GM12874 (cell line): ENCODE measurements around the gene NRG3.

Experiments used
- TF ChIP-seq, protein P1 (sequence below): IDR thresholded peaks from 2 replicates; pipeline ENCODE4 v1.5.1; 2011; ENCODE audit warnings: low read depth, mild to moderate bottlenecking, control low read depth, low read length, moderate library complexity; ENCODE audit not compliant: insufficient read depth

The NRG3 gene

DNA sequence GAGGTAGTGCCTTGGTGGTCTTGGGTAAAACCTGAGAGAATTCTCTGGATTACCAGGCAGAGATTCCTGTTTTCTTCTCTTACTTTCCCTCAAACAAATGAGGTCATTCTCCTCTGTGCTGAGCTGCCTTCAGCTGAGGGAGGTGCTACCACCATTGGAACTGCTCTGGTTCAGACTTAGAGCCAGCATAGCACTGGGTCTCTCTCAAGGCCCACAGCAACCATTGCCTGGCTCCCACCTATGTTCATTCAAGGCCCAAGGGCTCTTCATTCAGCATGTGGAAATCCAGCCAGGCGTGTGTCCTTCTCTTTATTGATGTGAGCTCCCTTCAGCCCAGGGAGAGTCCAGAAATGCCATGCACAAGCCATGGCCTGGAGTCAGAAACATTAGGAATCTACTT is 261.1 kb downstream of the NRG3 start:
- TF ChIP-seq, protein P1, sequence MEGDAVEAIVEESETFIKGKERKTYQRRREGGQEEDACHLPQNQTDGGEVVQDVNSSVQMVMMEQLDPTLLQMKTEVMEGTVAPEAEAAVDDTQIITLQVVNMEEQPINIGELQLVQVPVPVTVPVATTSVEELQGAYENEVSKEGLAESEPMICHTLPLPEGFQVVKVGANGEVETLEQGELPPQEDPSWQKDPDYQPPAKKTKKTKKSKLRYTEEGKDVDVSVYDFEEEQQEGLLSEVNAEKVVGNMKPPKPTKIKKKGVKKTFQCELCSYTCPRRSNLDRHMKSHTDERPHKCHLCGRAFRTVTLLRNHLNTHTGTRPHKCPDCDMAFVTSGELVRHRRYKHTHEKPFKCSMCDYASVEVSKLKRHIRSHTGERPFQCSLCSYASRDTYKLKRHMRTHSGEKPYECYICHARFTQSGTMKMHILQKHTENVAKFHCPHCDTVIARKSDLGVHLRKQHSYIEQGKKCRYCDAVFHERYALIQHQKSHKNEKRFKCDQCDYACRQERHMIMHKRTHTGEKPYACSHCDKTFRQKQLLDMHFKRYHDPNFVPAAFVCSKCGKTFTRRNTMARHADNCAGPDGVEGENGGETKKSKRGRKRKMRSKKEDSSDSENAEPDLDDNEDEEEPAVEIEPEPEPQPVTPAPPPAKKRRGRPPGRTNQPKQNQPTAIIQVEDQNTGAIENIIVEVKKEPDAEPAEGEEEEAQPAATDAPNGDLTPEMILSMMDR = no peak

DNA sequence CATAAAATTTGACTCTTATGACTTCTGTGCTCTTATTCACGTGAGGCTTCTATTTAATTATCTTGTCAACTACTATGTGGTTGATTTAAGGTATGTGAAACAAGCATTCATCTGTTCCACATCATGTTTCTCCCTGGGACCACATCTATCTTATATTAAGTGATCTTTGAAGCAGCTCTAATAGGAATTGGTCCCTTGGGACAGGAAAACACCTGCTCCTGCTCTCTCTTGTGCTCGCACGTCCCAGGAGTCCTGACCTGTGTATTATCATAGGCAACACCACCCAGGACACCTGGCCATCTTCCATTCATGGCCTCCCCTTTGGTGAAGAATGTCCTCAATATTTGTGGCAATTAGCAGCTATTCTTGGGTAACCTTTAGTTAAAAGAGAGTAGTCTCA is 269.2 kb downstream of the NRG3 start:
- TF ChIP-seq, protein P1 = no peak

DNA sequence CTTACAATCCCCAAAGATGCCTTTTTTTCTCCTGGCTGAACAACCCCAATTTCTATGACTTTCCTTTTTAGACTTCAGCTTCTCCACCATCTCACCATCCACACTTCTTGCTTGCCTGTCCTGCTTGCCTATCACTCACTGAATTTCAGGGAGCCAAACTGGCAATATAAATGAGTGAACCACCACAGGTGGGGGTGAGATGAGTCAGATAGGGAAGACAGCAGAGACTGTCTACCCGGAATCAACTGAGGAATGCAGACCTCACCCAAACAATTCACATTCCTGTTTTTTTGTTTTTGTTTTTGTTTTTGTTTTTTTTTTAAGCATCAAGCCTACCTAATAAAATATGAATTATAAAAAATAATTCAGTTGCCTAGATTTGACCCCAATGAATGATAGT is 273.8 kb downstream of the NRG3 start:
- TF ChIP-seq, protein P1 = no peak

DNA sequence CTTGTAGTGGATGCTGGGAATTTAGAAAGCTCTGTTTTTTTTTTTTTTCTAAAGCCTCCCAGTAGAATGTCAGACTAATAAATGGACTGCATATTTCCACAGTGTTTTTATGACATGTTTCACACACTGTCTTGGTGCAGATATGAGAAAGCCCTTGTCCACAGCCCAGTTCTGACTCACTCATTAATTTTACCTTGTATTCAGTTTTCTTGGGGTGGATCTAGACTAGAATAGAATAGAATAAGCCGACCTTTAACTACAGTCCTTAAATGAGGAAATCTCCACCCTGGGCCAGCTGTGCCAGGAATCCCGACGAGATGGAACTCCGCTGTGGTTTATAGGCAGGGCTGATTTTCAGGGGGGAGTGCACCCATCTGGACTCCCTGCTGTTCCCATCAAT is 274.7 kb downstream of the NRG3 start:
- TF ChIP-seq, protein P1 = no peak

DNA sequence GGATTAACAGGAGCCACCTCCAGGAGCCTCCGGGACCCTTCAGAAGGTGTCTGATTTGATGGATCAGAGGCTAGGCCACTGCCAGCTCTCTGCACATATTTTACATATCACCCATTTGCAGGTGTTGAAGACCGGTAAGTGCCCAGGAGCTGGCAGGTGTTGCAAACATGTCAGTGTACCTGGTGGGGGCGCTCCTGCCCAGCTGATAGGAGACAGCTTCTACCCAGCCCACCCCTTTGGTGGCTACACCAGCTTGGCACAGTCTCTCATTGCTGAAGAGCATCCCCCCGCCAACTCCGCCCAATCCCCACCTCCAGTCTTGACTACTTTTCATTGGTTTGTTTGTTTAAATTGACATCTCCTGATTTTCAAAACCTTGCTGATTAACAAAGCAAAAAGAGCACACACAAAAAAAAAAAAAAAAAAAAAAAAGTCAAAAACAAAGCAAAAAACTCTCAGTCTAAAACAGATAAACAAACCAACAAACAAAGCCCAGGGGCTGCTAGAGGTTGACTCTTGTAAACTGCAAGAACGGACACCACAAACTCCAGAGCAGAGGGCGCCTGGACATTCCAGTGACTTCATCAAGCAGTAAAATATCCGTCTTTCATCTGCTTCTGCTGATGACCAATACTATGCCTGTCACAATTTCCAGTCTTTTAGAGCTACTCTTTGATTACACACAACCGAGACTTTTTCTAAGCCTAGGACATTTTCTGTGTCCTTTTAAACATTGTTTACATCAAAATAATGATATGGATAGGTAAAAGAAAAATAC is 275.3 kb downstream of the NRG3 start:
- TF ChIP-seq, protein P1 = peak; percentile 44

DNA sequence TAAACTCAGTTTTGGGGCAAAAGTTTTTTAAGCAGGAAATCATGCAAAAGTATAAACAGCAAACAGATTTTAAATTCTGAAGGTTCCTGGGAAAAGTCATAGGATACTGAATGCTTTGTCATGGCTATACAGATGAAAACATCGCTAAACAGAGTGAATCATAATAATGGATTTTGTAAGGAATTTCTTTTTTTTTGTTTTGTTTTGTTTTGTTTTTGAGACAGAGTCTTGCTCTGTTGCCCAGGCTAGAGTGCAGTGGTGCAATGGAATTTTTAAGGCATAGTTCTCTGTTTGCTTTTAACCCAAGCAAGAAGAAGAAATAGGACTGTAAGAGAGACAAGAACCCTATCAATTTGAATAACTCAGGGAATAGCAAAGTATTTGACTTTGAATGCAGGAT is 285.3 kb downstream of the NRG3 start:
- TF ChIP-seq, protein P1 = no peak

DNA sequence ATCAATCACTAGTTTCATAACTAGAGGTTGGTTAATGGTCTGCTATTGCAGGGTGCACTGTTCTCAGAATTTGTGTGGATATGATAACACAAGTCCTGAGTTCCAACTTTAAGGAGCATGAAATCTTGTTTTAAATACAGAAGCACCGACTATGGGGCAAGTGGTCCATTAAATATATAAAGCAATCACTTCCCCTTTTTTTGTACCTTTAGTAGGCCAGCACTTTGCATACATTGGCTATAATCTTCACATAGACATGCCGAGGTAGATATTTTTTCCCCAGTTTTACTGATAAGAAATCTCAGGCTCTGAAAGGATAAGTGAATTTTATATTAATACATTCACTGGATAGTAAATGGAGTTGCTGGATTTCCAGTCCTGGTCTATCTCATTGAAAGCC is 286.3 kb downstream of the NRG3 start:
- TF ChIP-seq, protein P1 = no peak
